ENCODE data around the gene USH2A.
A peak's percentile ranks its signal among the peaks of the same experiment; 100 is the strongest.

The USH2A gene

DNA sequence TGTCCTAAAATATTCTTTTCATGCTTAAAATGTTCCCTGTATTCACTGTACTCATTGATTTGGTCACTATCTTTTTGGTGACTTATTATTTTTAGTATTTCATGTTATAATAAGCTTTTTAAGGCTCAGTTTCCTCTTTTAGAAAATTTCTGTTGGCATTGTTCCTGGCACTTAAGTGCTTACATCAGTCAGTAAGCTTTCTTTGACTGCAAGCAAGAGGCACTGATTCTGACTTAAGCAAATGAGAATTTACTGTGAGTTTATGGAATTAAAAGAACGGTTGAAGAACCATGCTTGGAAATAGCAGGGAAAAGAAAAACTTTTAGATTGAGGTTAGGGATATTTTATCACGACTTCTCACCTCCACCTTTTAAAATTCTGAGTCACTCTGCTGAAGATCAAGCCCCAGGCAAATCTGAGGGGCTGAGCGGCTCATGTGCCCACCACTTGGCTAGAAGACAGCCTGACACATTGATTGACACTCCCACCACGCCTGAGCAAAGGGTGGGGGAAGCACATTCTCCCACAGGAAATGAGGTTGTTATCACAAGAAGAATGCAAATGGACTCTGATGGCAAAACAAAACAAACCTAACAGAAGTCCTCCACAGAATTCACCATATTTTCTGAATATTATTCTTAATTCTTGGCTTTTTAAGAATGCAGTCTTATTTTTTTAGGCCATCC, 753.3 kb downstream of the USH2A start:
- Mint-ChIP-seq H3K36me3 (ENCODE audit: low read depth) (no peaks in the 10 kb centered on the region), H3K4me1 (no peaks in the 10 kb centered on the region), H3K27ac (no peak overlapping the region), H3K9me3 (no peaks in the 10 kb centered on the region), H3K27me3 (peaks cover 2% of the 10 kb centered on the region), H3K4me3 (no peak overlapping the region)
- no peak for DNase-seq
- ATAC-seq, result no peak

GRCh38 chr1:215667761-215668160, 755.5 kb downstream of the USH2A start:
- Mint-ChIP-seq H3K36me3 (ENCODE audit: low read depth) (no peaks in the 10 kb centered on the region), H3K27me3 (peaks cover 2% of the 10 kb centered on the region), H3K27ac (no peak overlapping the region), H3K4me3 (no peak overlapping the region), H3K4me1 (no peaks in the 10 kb centered on the region), H3K9me3 (no peaks in the 10 kb centered on the region)
- no peak for ATAC-seq
- DNase-seq, result no peak

- no peak overlapping the region for H3K4me3 Mint-ChIP-seq
- DNase-seq (no peak), ATAC-seq (peak; percentile 54)
- no peaks in the 10 kb centered on the region for H3K4me1 Mint-ChIP-seq
- no peaks in the 10 kb centered on the region for H3K9me3 Mint-ChIP-seq
- no peak overlapping the region for H3K27ac Mint-ChIP-seq
- H3K27me3 Mint-ChIP-seq, result no peaks in the 10 kb centered on the region
- H3K36me3 Mint-ChIP-seq (ENCODE audit: low read depth), result no peaks in the 10 kb centered on the region
Measured at GRCh38 chr1:215665215-215665614, 758.0 kb downstream of the USH2A start.

- peaks cover 4% of the 10 kb centered on the region for H3K27me3 Mint-ChIP-seq
- no peak for DNase-seq
- H3K9me3 Mint-ChIP-seq, result peaks cover 5% of the 10 kb centered on the region
- H3K4me1 Mint-ChIP-seq, result no peaks in the 10 kb centered on the region
- H3K27ac Mint-ChIP-seq, result no peak overlapping the region
- no peak for ATAC-seq
- H3K36me3 Mint-ChIP-seq (ENCODE audit: low read depth), result no peaks in the 10 kb centered on the region
- no peak overlapping the region for H3K4me3 Mint-ChIP-seq
Measured at GRCh38 chr1:215661033-215661432, 762.2 kb downstream of the USH2A start.

DNA sequence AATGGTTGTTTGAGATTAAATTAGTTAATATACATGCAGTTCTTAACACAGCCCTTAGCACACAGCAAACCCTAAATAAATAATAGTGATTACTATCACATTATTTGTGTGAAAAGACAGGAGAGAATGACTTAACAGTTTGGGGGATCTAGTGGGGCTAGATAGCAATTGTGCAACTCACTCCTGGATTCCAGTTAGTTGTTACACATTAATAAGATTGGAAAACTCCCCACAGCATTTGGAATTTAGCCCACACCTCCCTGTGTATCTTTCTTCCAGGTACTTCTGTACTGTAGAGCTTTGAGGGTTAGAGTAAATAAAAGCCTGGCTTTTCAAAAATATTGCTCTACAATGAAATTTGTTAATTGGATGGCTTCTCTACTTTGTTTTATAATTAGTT, 763.0 kb downstream of the USH2A start:
- no peaks in the 10 kb centered on the region for H3K36me3 Mint-ChIP-seq (ENCODE audit: low read depth)
- no peak for DNase-seq
- peaks cover 4% of the 10 kb centered on the region for H3K27me3 Mint-ChIP-seq

GRCh38 chr1:215657047-215657446, 766.2 kb downstream of the USH2A start:
- Mint-ChIP-seq H3K27ac (no peak overlapping the region), H3K27me3 (peaks cover 4% of the 10 kb centered on the region), H3K4me3 (no peak overlapping the region), H3K4me1 (no peaks in the 10 kb centered on the region), H3K9me3 (peaks cover 5% of the 10 kb centered on the region), H3K36me3 (ENCODE audit: low read depth) (no peaks in the 10 kb centered on the region)
- no peak for ATAC-seq
- no peak for DNase-seq

More for the DNA sequence above, 763.0 kb downstream of the USH2A start:
- no peaks in the 10 kb centered on the region for H3K4me1 Mint-ChIP-seq
- peaks cover 5% of the 10 kb centered on the region for H3K9me3 Mint-ChIP-seq
- H3K4me3 Mint-ChIP-seq, result no peak overlapping the region
- no peak overlapping the region for H3K27ac Mint-ChIP-seq
- ATAC-seq, result no peak

DNA sequence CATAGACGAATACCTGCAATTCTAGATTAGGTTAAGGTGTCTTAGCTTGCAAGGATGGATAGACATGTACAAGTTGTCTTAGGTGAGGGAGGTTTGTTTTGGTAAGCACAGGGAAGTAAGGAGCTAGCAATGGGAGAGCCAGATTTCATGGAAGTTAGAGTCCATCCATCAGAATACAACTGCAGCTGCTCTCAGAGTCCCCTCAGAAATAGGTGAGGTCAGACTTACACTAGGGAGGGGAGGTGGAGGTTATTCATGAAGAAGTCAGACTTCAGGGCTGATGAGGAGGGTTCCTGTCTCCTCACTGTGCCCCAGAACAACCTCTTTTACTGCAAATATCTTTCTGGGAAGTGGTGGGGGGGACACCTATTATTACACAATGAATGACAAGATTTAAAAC, 770.9 kb downstream of the USH2A start:
- H3K36me3 Mint-ChIP-seq (ENCODE audit: low read depth), result no peaks in the 10 kb centered on the region
- no peaks in the 10 kb centered on the region for H3K9me3 Mint-ChIP-seq
- no peak for ATAC-seq
- DNase-seq, result no peak
- no peak overlapping the region for H3K27ac Mint-ChIP-seq
- no peaks in the 10 kb centered on the region for H3K27me3 Mint-ChIP-seq
- no peaks in the 10 kb centered on the region for H3K4me1 Mint-ChIP-seq
- H3K4me3 Mint-ChIP-seq, result no peak overlapping the region

- Mint-ChIP-seq H3K4me3 (no peak overlapping the region), H3K9me3 (no peaks in the 10 kb centered on the region), H3K4me1 (no peaks in the 10 kb centered on the region), H3K27me3 (no peaks in the 10 kb centered on the region), H3K27ac (no peak overlapping the region), H3K36me3 (ENCODE audit: low read depth) (no peaks in the 10 kb centered on the region)
- DNase-seq (no peak), ATAC-seq (no peak)
Measured at GRCh38 chr1:215651867-215652266, 771.4 kb downstream of the USH2A start.

DNA sequence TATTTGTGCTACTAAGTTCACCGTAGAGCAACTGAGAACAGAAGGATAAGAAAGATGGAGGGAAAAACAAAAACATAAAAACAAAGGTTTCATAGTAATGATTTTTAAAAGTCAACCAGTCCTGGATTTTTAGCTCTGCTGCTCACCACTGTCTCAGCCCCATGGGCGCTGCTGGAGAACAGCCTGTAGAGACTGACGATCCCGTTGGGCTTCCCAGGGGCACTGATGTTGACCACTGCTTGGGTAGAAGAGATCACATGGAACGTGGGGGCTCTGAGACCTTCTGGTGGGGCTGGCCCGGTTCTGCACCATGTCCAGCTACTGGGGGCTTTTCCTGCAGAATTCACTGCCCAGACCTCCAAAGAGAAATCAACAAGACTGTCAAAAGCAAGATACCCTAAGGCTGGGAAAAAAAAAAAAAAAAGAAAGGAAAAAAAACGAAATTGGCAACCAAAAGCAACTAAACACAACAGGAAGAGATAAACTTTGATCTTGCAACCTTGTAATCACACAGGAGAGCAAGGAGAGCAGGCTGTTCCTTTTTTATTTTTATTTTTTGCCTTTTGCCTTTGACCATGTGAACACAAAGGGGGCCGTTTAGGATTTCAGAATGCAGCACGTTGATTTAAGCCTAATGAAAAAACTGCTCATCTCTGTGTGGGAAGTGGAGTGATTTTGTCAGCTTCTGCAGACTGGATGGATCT, 772.6 kb downstream of the USH2A start:
- Mint-ChIP-seq H3K9me3 (no peaks in the 10 kb centered on the region), H3K36me3 (ENCODE audit: low read depth) (no peaks in the 10 kb centered on the region), H3K4me1 (no peaks in the 10 kb centered on the region), H3K27me3 (no peaks in the 10 kb centered on the region), H3K4me3 (no peak overlapping the region), H3K27ac (no peak overlapping the region)
- ATAC-seq (no peak), DNase-seq (no peak)

GRCh38 chr1:215648957-215649356, 774.3 kb downstream of the USH2A start:
- ATAC-seq (no peak), DNase-seq (no peak)
- Mint-ChIP-seq H3K9me3 (no peaks in the 10 kb centered on the region), H3K4me3 (no peak overlapping the region), H3K27me3 (no peaks in the 10 kb centered on the region), H3K27ac (no peak overlapping the region), H3K36me3 (ENCODE audit: low read depth) (no peaks in the 10 kb centered on the region), H3K4me1 (no peaks in the 10 kb centered on the region)

GRCh38 chr1:215647738-215648137, 775.5 kb downstream of the USH2A start:
- Mint-ChIP-seq H3K4me3 (no peak overlapping the region), H3K36me3 (ENCODE audit: low read depth) (no peaks in the 10 kb centered on the region), H3K4me1 (no peaks in the 10 kb centered on the region), H3K9me3 (no peaks in the 10 kb centered on the region), H3K27me3 (no peaks in the 10 kb centered on the region), H3K27ac (no peak overlapping the region)
- ATAC-seq, result no peak
- no peak for DNase-seq

GRCh38 chr1:215645861-215646260, 777.4 kb downstream of the USH2A start:
- ATAC-seq, result no peak
- no peak overlapping the region for H3K27ac Mint-ChIP-seq
- DNase-seq, result no peak
- H3K4me1 Mint-ChIP-seq, result no peaks in the 10 kb centered on the region
- no peaks in the 10 kb centered on the region for H3K27me3 Mint-ChIP-seq
- H3K36me3 Mint-ChIP-seq (ENCODE audit: low read depth), result no peaks in the 10 kb centered on the region
- no peaks in the 10 kb centered on the region for H3K9me3 Mint-ChIP-seq
- H3K4me3 Mint-ChIP-seq, result no peak overlapping the region

DNA sequence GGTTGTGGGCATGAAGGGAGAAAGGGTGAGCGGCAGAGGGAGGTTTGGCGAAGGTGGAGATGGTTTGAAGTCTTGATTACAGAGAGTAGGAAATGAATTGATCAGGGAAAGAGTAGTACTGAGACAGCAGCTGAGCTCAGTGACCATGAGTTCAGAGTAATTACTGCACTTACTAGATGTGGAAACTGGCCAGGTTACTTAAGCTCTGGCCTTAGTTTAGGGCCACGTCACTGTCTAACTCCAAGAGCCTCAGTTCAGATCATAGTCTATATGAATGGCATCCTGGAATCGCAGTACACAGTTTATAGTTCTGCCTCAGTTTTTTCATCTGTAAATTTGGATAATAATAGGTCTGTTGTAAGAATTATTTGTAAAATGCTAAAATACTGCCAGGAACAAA, 778.1 kb downstream of the USH2A start:
- Mint-ChIP-seq H3K9me3 (no peaks in the 10 kb centered on the region), H3K4me3 (no peak overlapping the region), H3K36me3 (ENCODE audit: low read depth) (no peaks in the 10 kb centered on the region), H3K27ac (no peak overlapping the region), H3K27me3 (no peaks in the 10 kb centered on the region), H3K4me1 (no peaks in the 10 kb centered on the region)
- no peak for ATAC-seq
- DNase-seq, result no peak

GRCh38 chr1:215643592-215644321, 779.5 kb downstream of the USH2A start:
- Mint-ChIP-seq H3K36me3 (ENCODE audit: low read depth) (no peaks in the 10 kb centered on the region), H3K27ac (no peak overlapping the region), H3K4me1 (no peaks in the 10 kb centered on the region), H3K4me3 (no peak overlapping the region), H3K27me3 (no peaks in the 10 kb centered on the region), H3K9me3 (no peaks in the 10 kb centered on the region)
- DNase-seq (no peak), ATAC-seq (no peak)

Data from activated naive CD8-positive, alpha-beta T cell treated with anti-CD3 and anti-CD28 coated beads, Interleukin-2, amount 50 U/mL, for 24 hours (primary cell).